GM12892 (cell line): ENCODE data around the gene NUP210L.
"Not testable (repeated sequence)": the region's sequence is repeated elsewhere in the genome, so short reads cannot be mapped to it uniquely, and the experiment has no call there.

ENCODE experiments used
- DNase-seq: peaks from one replicate; pipeline ENCODE4 v3.0.0; 2011; ENCODE audit not compliant: insufficient read length
- FAIRE-seq: peaks from 2 replicates; lab custom pipeline; 2011; peaks lifted over from hg19 to GRCh38; lab: Jason Lieb, UNC
- POLR2A ChIP-seq: IDR thresholded peaks from 2 replicates; pipeline ENCODE4 v1.6.1; 2011; ENCODE audit warnings: low read depth, low read length, control low read depth
- POLR2AphosphoS5 ChIP-seq: IDR thresholded peaks from 2 replicates; pipeline ENCODE4 v1.6.1; 2011; ENCODE audit warnings: low read depth, low read length, control low read depth
- TAF1 ChIP-seq: IDR thresholded peaks from 2 replicates; pipeline ENCODE4 v1.6.1; 2011; ENCODE audit warnings: low read depth, mild to moderate bottlenecking, control low read depth, low read length, borderline replicate concordance

NUP210L gene

GRCh38 chr1:153984123-153984894, 170.6 kb downstream of the NUP210L start:
- FAIRE-seq (no peak), DNase-seq (no peak)
- TF ChIP-seq TAF1 (no peak), POLR2A (no peak), POLR2AphosphoS5 (no peak)

GRCh38 chr1:153981735-153982134, 173.1 kb downstream of the NUP210L start:
- DNase-seq, FAIRE-seq: not testable (repeated sequence)

DNA sequence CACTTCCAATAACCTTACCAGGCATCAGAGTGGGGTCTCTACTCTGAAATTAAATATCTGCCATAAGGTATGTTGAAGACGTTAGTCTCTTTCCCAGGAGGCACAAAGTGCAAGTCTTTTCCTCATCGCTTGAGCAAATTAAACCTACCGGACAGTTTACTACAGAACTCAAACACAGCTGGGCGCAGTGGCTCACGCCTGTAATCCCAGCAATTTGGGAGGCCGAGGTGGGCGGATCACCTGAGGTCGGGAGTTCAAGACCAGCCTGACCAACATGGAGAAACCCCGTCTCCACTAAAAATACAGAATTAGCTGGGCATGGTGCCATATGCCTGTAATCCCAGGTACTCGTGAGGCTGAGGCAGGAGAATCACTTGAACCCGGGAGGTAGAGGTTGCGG, 175.8 kb downstream of the NUP210L start:
- FAIRE-seq, DNase-seq: not testable (repeated sequence)

GRCh38 chr1:153978274-153978909, 176.5 kb downstream of the NUP210L start:
- DNase-seq: no peak
- TF ChIP-seq POLR2A (no peak), POLR2AphosphoS5 (no peak), TAF1 (no peak)
- no peak for FAIRE-seq

GRCh38 chr1:153977250-153978240, 177.3 kb downstream of the NUP210L start, which contains the start of gene JTB:
JTB (minus strand) TSS chr1:153977674; CDS start chr1:153977252, 422 bp downstream.
- DNase-seq (peak; percentile 92), FAIRE-seq (peak; percentile 68)
- peak; percentile 84; the same call in 1 of the 2 replicates for TF ChIP-seq POLR2AphosphoS5
- peak; percentile 75 for TF ChIP-seq TAF1
- TF ChIP-seq POLR2A: peak; percentile 91

DNA sequence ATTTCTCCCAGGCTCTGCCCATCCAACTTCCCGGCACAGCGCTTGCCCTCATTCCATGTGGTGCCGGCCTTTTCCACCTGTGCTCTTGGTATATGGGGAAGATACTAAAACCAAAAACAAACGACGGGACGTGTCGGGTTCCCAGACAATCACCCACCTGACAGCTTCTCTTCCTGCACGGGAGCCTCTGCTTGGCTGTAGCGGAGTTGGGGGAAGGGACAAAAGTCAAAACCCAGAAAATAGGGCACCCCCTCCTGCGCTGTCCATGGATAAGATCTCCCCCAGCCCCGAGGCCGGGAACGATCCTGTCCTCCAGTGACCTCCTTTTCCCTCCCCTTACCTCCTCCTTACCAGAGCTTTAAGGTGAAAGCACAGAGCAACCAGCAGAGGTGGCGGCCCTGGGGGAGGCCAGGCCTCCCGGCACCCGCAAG, 178.0 kb downstream of the NUP210L start:
- TF ChIP-seq TAF1 (no peak), POLR2A (no peak), POLR2AphosphoS5 (no peak)
- DNase-seq (no peak), FAIRE-seq (no peak)

DNA sequence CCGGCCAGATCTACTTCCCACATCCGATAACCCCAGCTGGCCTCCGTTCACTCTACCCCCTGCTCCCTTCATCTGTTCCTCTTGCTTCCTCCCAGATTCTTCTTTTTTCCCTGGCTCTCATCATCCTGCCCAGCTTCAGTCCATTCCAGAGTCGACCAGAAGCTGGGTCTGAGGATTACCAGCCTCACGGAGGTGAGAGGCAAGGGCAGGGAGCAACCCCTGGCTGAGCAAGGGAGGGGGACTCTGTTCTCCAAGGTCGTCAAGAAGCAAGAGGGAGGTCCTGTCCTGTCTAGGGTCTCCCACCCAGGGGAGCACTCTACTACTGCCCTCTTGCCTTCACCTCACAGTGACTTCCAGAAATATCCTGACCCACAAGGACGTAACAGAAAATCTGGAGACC, 181.3 kb downstream of the NUP210L start:
- FAIRE-seq: no peak
- TF ChIP-seq TAF1 (no peak), POLR2AphosphoS5 (peak; percentile 45; the same call in 1 of the 2 replicates), POLR2A (0 out of 2 replicates have a peak, but pooled peaks have one; percentile 36)
- DNase-seq: no peak

GRCh38 chr1:153973071-153973470, 181.8 kb downstream of the NUP210L start:
- DNase-seq: no peak
- FAIRE-seq: no peak
- TF ChIP-seq POLR2A: no peak
- no peak for TF ChIP-seq TAF1
- TF ChIP-seq POLR2AphosphoS5: peak; percentile 42; the same call in 1 of the 2 replicates

DNA sequence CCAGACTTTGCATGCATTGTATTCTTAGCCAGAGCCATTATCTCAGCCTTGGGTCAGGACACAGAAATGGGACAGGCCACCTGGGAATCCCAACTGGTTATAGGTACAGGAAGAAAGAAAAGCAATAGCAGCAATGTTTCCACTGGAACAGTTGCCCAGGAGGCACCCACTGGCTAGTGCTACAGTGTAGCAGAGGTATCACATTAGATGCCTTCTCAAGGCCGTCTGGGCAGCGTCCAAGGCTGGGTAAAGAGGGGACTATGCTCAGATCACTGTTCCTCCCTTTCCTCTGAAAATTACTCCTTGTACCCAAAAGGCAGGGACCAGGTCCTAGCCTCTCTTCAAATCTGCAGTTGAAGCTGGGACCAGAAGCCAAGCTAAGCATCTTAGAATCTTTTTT, 184.5 kb downstream of the NUP210L start:
- no peak for FAIRE-seq
- DNase-seq: no peak
- TF ChIP-seq POLR2AphosphoS5: no peak
- TF ChIP-seq TAF1: no peak
- no peak for TF ChIP-seq POLR2A

DNA sequence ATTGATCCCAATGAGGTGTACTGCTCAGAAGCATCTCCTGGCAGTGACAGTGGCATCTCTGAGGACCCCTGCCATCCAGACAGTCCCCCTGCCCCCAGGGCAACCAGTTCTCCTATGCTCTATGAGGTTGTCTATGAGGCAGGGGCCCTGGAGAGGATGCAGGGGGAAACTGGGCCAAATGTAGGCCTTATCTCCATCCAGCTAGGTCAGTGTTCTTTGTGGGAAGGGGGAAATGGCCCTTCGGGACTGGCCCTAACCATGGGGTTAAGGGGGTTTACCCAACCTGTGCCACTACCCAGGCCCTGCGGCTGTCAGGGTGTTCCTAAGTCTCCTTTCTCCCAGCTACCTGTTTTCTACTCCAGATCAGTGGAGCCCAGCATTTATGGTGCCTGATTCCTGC, 185.9 kb downstream of the NUP210L start:
- FAIRE-seq (no peak), DNase-seq (no peak)
- TF ChIP-seq TAF1: no peak
- TF ChIP-seq POLR2AphosphoS5: no peak
- TF ChIP-seq POLR2A: no peak

- FAIRE-seq: no peak
- no peak for TF ChIP-seq POLR2A
- no peak for TF ChIP-seq TAF1
- no peak for TF ChIP-seq POLR2AphosphoS5
- no peak for DNase-seq
Observed at GRCh38 chr1:153968408-153968807, 186.5 kb downstream of the NUP210L start.
